Left renal pelvis (tissue), 4 donors: ENCODE results near the gene ZNF664. TPM values are rescaled to one million over a fixed set of nuclear protein-coding genes. Genes with fewer than 3 reads are reported as not detected.

Source experiments
- DNase-seq, 4 donors: peaks; one replicate each; pipeline ENCODE4 v3.0.0-alpha.2; 2013; ENCODE audit warnings: low read depth in 4 of 4, low spot score in 3 of 4
- polyA plus RNA-seq, 4 donors: library from polyadenylated mRNA; unstranded; fragments of 120-200 nt; gene quantifications; one replicate each; pipeline ENCODE4 v1.2.1, GENCODE V29; 2013; ENCODE audit not compliant: insufficient read length in 4 of 4

Gene ZNF664
- polyA plus RNA-seq, 4 donors: 100 to 194 (median 176) TPM

- DNase-seq: no peak
Measured at GRCh38 chr12:123956249-123956648, 16.8 kb upstream of the ZNF664 start.

- DNase-seq: no peak
Measured at GRCh38 chr12:123957196-123957595, 15.8 kb upstream of the ZNF664 start.

GRCh38 chr12:123958462-123958861 is 14.6 kb upstream of the ZNF664 start:
- no peak for DNase-seq

- no peak for DNase-seq
Measured at GRCh38 chr12:123958876-123959275, 14.1 kb upstream of the ZNF664 start.

- no peak for DNase-seq
Measured at GRCh38 chr12:123960029-123960735, 12.8 kb upstream of the ZNF664 start.

- DNase-seq: no peak
Measured at GRCh38 chr12:123960856-123961255, 12.2 kb upstream of the ZNF664 start.

GRCh38 chr12:123961585-123962345 is 11.2 kb upstream of the ZNF664 start:
- DNase-seq: no peak

- no peak for DNase-seq
Measured at GRCh38 chr12:123962513-123962912, 10.5 kb upstream of the ZNF664 start.

- no peak for DNase-seq
Measured at GRCh38 chr12:123963821-123964220, 9.2 kb upstream of the ZNF664 start.

GRCh38 chr12:123965382-123965781 is 7.6 kb upstream of the ZNF664 start:
- DNase-seq: no peak

- no peak for DNase-seq
Measured at GRCh38 chr12:123966596-123966995, 6.4 kb upstream of the ZNF664 start.

GRCh38 chr12:123967121-123967586 is 5.9 kb upstream of the ZNF664 start:
- DNase-seq: no peak

GRCh38 chr12:123971449-123971769 is 1.6 kb upstream of the ZNF664 start:
- DNase-seq: no peak

GRCh38 chr12:123971770-123972456 is 1.1 kb upstream of the ZNF664 start:
- peak in 1 of 4 donors; percentile 42 for DNase-seq

GRCh38 chr12:123973552-123974341 is 732 bp downstream of the ZNF664 start:
- DNase-seq: peak in 1 of 4 donors; percentile 11

GRCh38 chr12:123976227-123976826 is 3.3 kb downstream of the ZNF664 start:
- no peak for DNase-seq

- no peak for DNase-seq
Measured at GRCh38 chr12:123979566-123979965, 6.6 kb downstream of the ZNF664 start.

- DNase-seq: no peak
Measured at GRCh38 chr12:123982269-123982668, 9.3 kb downstream of the ZNF664 start.

- DNase-seq: peak in 2 of 4 donors; percentile 40 to 45
Measured at GRCh38 chr12:123983822-123984485, 10.9 kb downstream of the ZNF664 start.

GRCh38 chr12:123984903-123985302 is 11.9 kb downstream of the ZNF664 start:
- DNase-seq: no peak
